SK-N-SH (cell line): ENCODE results near the gene HDLBP. TPM values are rescaled to one million over a fixed set of nuclear protein-coding genes. Genes with fewer than 3 reads are reported as not detected.

ENCODE experiments used
- CTCF ChIA-PET: fragments of 300-600, 350-600 bp; formaldehyde crosslinking; extraction: SDS; loops from one replicate; lab custom pipeline; 2021; lab: Yijun Ruan, JAX
- POLR2A ChIA-PET: fragments of 350-600 bp; sonication (Branson Sonifier 250); formaldehyde crosslinking; extraction: SDS; loops from one replicate; lab custom pipeline; 2020; ENCODE audit warnings: antibody characterized with exemption, inconsistent platforms; lab: Yijun Ruan, JAX
- DNase-seq: peaks from one replicate; pipeline ENCODE4 v3.0.0; 2012
- H2AFZ ChIP-seq: fragments of 200-600 bp; sonication (generic); 2 replicates; pipeline ENCODE4 v1.8.1; 2016; ENCODE audit warnings: antibody characterized with exemption, mild to moderate bottlenecking, low read depth
- H3F3A ChIP-seq: fragments of 200-600 bp; sonication (generic); replicated peaks from 2 replicates; pipeline ENCODE3; 2016; ENCODE audit warnings: antibody characterized with exemption, mild to moderate bottlenecking; ENCODE audit not compliant: insufficient read depth
- H3K27ac ChIP-seq, 2 experiments: fragments of 200-500 bp in 1 of 2; fragments of 200-600 bp in 1 of 2; sonication (Bioruptor generic) in 1 of 2; sonication (generic), shearing (Covaris generic) in 1 of 2; 2 replicates each; pipeline versions ENCODE4 v1.5.1 to v1.6.1; 2014 to 2016; ENCODE audit warnings: low read depth in 2 of 2, inconsistent platforms in 1 of 2, low read length in 1 of 2, mild to moderate bottlenecking in 1 of 2, mixed read lengths in 1 of 2
- H3K27me3 ChIP-seq: fragments of 200-600 bp; sonication (generic), shearing (Covaris generic); 2 replicates; pipeline ENCODE4 v1.6.1; 2016; ENCODE audit warnings: mixed run types; ENCODE audit not compliant: insufficient read depth
- H3K36me3 ChIP-seq, 2 experiments: fragments of 200-500 bp in 1 of 2; fragments of 200-600 bp in 1 of 2; sonication (Bioruptor generic) in 1 of 2; sonication (generic) in 1 of 2; replicated peaks in 1 of 2; 2 replicates each; pipeline versions ENCODE3 to v1.5.1; 2014 to 2016; ENCODE audit warnings: low read length in 1 of 2, mild to moderate bottlenecking in 1 of 2; ENCODE audit not compliant: insufficient read depth in 2 of 2, control insufficient read depth in 1 of 2
- H3K4me1 ChIP-seq, 2 experiments: fragments of 200-500 bp in 1 of 2; fragments of 200-600 bp in 1 of 2; sonication (Bioruptor generic) in 1 of 2; sonication (generic), shearing (Covaris generic) in 1 of 2; 2 replicates each; pipeline versions ENCODE4 v1.5.1 to v1.6.1; 2014 to 2016; ENCODE audit warnings: low read depth in 1 of 2, low read length in 1 of 2, mixed run types in 1 of 2; ENCODE audit not compliant: insufficient read depth in 2 of 2, control insufficient read depth in 1 of 2
- H3K4me2 ChIP-seq: fragments of 200-600 bp; sonication (generic), shearing (Covaris generic); 2 replicates; pipeline ENCODE4 v1.6.1; 2017; ENCODE audit warnings: mixed run types
- H3K4me3 ChIP-seq, 2 experiments: fragments of 200-500 bp in 1 of 2; fragments of 200-600 bp in 1 of 2; sonication (Bioruptor generic) in 1 of 2; sonication (generic), shearing (Covaris generic) in 1 of 2; 2 replicates each; pipeline versions ENCODE4 v1.5.1 to v1.8.1; 2014 to 2016; ENCODE audit warnings: low read depth in 2 of 2, inconsistent platforms in 1 of 2, low read length in 1 of 2, mild to moderate bottlenecking in 1 of 2, mixed read lengths in 1 of 2, moderate library complexity in 1 of 2
- H3K79me2 ChIP-seq: fragments of 200-600 bp; sonication (generic); 2 replicates; pipeline ENCODE4 v1.8.1; 2017; ENCODE audit warnings: mild to moderate bottlenecking; ENCODE audit not compliant: insufficient read depth
- H3K9ac ChIP-seq: fragments of 200-600 bp; sonication (generic); 2 replicates; pipeline ENCODE4 v1.6.1; 2017; ENCODE audit warnings: mixed run types
- H3K9me2 ChIP-seq: fragments of 200-600 bp; sonication (generic); 2 replicates; pipeline ENCODE4 v1.6.1; 2017; ENCODE audit warnings: mixed run types
- H3K9me3 ChIP-seq: fragments of 200-600 bp; sonication (generic); 2 replicates; pipeline ENCODE4 v1.6.1; 2017; ENCODE audit warnings: mixed run types, mild to moderate bottlenecking, moderate library complexity
- H4K20me1 ChIP-seq: fragments of 200-600 bp; sonication (generic); 2 replicates; pipeline ENCODE4 v1.6.1; 2017; ENCODE audit warnings: mild to moderate bottlenecking, mixed run types; ENCODE audit not compliant: insufficient read depth
- CHD2 ChIP-seq: fragments of 150-350 bp; IDR thresholded peaks from 2 replicates; pipeline ENCODE4 v1.6.1; 2018; ENCODE audit warnings: low read length; ENCODE audit not compliant: partially characterized antibody
- ELF1 ChIP-seq: IDR thresholded peaks from 2 replicates; pipeline ENCODE4 v1.4.0; 2012
- EZH2phosphoT487 ChIP-seq: fragments of 200-600 bp; sonication (generic); IDR thresholded peaks from 2 replicates; pipeline ENCODE4 v1.6.1; 2017; ENCODE audit warnings: low read depth, mixed run types, mild to moderate bottlenecking, antibody characterized with exemption, moderate library complexity, borderline replicate concordance
- FOSL2 ChIP-seq: IDR thresholded peaks from 2 replicates; pipeline ENCODE4 v1.4.0; 2012; ENCODE audit warnings: low read depth, mild to moderate bottlenecking, moderate library complexity, borderline replicate concordance
- GABPA ChIP-seq: IDR thresholded peaks from 2 replicates; pipeline ENCODE4 v1.4.0; 2012; ENCODE audit warnings: low read depth, mild to moderate bottlenecking
- GATA2 ChIP-seq: sonication (generic); formaldehyde crosslinking; IDR thresholded peaks from 2 replicates; pipeline ENCODE4 v1.5.0; 2020; ENCODE audit warnings: mild to moderate bottlenecking, missing genetic modification reagents
- PBX3 ChIP-seq: IDR thresholded peaks from 2 replicates; pipeline ENCODE4; 2012
- POLR2AphosphoS5 ChIP-seq: IDR thresholded peaks from 2 replicates; pipeline ENCODE4 v1.6.1; 2012; ENCODE audit warnings: low read depth, low read length
- RAD21 ChIP-seq: IDR thresholded peaks from 2 replicates; pipeline ENCODE4 v1.6.1; 2012; ENCODE audit warnings: mild to moderate bottlenecking, low read length
- RCOR1 ChIP-seq: fragments of 150-350 bp; IDR thresholded peaks from 2 replicates; pipeline ENCODE4 v1.6.1; 2017; ENCODE audit warnings: antibody characterized with exemption, low read length
- RFX5 ChIP-seq: IDR thresholded peaks from 2 replicates; pipeline ENCODE4 v1.6.1; 2012; ENCODE audit warnings: mild to moderate bottlenecking, improper control_type of control experiment, low read length
- RXRA ChIP-seq: IDR thresholded peaks from 2 replicates; pipeline ENCODE4 v1.4.0; 2012; ENCODE audit warnings: low read depth, mild to moderate bottlenecking, borderline replicate concordance
- SMC3 ChIP-seq: IDR thresholded peaks from 2 replicates; pipeline ENCODE4 v1.6.1; 2012; ENCODE audit warnings: low read depth, low read length, improper control_type of control experiment
- TCF12 ChIP-seq: IDR thresholded peaks from 2 replicates; pipeline ENCODE4 v1.4.0; 2012
- YY1 ChIP-seq: IDR thresholded peaks from 2 replicates; pipeline ENCODE4 v1.4.0; 2012; ENCODE audit warnings: low read depth, mild to moderate bottlenecking
- whole genome bisulfite sequencing: methylation state at CpG from one replicate; pipeline ENCODE4 v1.1.6; 2017; ENCODE audit warnings: low lambda C conversion rate; 5-methylcytosine and 5-hydroxymethylcytosine counted together
- polyA plus RNA-seq, 3 experiments: library from polyadenylated mRNA; depleted of rRNA; stranded (reverse); fragments of >200 nt; gene quantifications; 2 replicates each; pipeline ENCODE4 v1.2.3, GENCODE V29; 2012
- TF ChIP-seq, protein P1 (sequence below): IDR thresholded peaks from 2 replicates; pipeline ENCODE4 v1.6.1; 2012; ENCODE audit warnings: mild to moderate bottlenecking, low read depth, low read length, moderate library complexity
- TF ChIP-seq, protein P2 (sequence below): fragments of 150-350 bp; IDR thresholded peaks from 2 replicates; pipeline ENCODE4 v1.6.1; 2016; ENCODE audit warnings: mild to moderate bottlenecking, low read depth, low read length
- TF ChIP-seq, protein P3 (sequence below): fragments of 200-600 bp; sonication (generic); IDR thresholded peaks from 2 replicates; pipeline ENCODE4 v1.6.1; 2017; ENCODE audit warnings: antibody characterized with exemption, mild to moderate bottlenecking, moderate library complexity

The HDLBP gene
- polyA plus RNA-seq, 1 of the 3 experiments (the other 2 are of a cell fraction): 263 TPM

- no peak overlapping the region for H3K4me2 ChIP-seq
- H3F3A ChIP-seq: no peaks in the 10 kb centered on the region
- H2AFZ ChIP-seq: no peak overlapping the region
- no peaks in the 10 kb centered on the region for H3K4me1 ChIP-seq
- H3K9ac ChIP-seq: no peak overlapping the region
- no peaks in the 10 kb centered on the region for H3K79me2 ChIP-seq
- H3K9me2 ChIP-seq: no peaks in the 10 kb centered on the region
- no peak overlapping the region for H3K4me3 ChIP-seq
- H3K27me3 ChIP-seq: no peaks in the 10 kb centered on the region
- TF ChIP-seq FOSL2 (no peak), ELF1 (no peak), RFX5 (no peak), RAD21 (no peak), SMC3 (no peak), YY1 (no peak), EZH2phosphoT487 (no peak), POLR2AphosphoS5 (no peak), CHD2 (no peak), TCF12 (no peak), PBX3 (no peak), RXRA (no peak), RCOR1 (no peak), GABPA (no peak), GATA2 (no peak)
- TF ChIP-seq, protein P1, sequence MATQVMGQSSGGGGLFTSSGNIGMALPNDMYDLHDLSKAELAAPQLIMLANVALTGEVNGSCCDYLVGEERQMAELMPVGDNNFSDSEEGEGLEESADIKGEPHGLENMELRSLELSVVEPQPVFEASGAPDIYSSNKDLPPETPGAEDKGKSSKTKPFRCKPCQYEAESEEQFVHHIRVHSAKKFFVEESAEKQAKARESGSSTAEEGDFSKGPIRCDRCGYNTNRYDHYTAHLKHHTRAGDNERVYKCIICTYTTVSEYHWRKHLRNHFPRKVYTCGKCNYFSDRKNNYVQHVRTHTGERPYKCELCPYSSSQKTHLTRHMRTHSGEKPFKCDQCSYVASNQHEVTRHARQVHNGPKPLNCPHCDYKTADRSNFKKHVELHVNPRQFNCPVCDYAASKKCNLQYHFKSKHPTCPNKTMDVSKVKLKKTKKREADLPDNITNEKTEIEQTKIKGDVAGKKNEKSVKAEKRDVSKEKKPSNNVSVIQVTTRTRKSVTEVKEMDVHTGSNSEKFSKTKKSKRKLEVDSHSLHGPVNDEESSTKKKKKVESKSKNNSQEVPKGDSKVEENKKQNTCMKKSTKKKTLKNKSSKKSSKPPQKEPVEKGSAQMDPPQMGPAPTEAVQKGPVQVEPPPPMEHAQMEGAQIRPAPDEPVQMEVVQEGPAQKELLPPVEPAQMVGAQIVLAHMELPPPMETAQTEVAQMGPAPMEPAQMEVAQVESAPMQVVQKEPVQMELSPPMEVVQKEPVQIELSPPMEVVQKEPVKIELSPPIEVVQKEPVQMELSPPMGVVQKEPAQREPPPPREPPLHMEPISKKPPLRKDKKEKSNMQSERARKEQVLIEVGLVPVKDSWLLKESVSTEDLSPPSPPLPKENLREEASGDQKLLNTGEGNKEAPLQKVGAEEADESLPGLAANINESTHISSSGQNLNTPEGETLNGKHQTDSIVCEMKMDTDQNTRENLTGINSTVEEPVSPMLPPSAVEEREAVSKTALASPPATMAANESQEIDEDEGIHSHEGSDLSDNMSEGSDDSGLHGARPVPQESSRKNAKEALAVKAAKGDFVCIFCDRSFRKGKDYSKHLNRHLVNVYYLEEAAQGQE: no peak
- TF ChIP-seq, protein P2, sequence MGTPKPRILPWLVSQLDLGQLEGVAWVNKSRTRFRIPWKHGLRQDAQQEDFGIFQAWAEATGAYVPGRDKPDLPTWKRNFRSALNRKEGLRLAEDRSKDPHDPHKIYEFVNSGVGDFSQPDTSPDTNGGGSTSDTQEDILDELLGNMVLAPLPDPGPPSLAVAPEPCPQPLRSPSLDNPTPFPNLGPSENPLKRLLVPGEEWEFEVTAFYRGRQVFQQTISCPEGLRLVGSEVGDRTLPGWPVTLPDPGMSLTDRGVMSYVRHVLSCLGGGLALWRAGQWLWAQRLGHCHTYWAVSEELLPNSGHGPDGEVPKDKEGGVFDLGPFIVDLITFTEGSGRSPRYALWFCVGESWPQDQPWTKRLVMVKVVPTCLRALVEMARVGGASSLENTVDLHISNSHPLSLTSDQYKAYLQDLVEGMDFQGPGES: no peak
- TF ChIP-seq, protein P3, sequence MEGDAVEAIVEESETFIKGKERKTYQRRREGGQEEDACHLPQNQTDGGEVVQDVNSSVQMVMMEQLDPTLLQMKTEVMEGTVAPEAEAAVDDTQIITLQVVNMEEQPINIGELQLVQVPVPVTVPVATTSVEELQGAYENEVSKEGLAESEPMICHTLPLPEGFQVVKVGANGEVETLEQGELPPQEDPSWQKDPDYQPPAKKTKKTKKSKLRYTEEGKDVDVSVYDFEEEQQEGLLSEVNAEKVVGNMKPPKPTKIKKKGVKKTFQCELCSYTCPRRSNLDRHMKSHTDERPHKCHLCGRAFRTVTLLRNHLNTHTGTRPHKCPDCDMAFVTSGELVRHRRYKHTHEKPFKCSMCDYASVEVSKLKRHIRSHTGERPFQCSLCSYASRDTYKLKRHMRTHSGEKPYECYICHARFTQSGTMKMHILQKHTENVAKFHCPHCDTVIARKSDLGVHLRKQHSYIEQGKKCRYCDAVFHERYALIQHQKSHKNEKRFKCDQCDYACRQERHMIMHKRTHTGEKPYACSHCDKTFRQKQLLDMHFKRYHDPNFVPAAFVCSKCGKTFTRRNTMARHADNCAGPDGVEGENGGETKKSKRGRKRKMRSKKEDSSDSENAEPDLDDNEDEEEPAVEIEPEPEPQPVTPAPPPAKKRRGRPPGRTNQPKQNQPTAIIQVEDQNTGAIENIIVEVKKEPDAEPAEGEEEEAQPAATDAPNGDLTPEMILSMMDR: no peak
- H4K20me1 ChIP-seq: no peaks in the 10 kb centered on the region
- POLR2A ChIA-PET: no interaction called here
- CTCF ChIA-PET: no interaction called here
- WGBS: 78% methylated on average over 8 of the region's 8 CpGs
- H3K27ac ChIP-seq: no peak overlapping the region
- no peak for DNase-seq
- no peaks in the 10 kb centered on the region for H3K9me3 ChIP-seq
- no peaks in the 10 kb centered on the region for H3K36me3 ChIP-seq
These were observed 122.2 kb downstream of the HDLBP start for GRCh38 chr2:241193271-241193670.
